Left lung (tissue), 10 donors: ENCODE data around the gene AP5Z1. TPM values are rescaled to one million over a fixed set of nuclear protein-coding genes. Genes with fewer than 3 reads are reported as not detected.

Source experiments
- ATAC-seq: fragments of 200-7000 bp; cut with Tn5 transposase; one replicate; pipeline ENCODE4 v1.9.1; 2020; ENCODE audit warnings: moderate library complexity
- DNase-seq, 4 donors: peaks; one replicate each; pipeline ENCODE4 v3.0.0-alpha.2; 2013 to 2020
- H3K27ac ChIP-seq, 2 donors: fragments of 200-600 bp; sonication (generic) in 1 of 2; one replicate each; pipeline versions ENCODE4 v1.5.0 to v1.8.0; 2020 to 2021
- H3K27me3 ChIP-seq, 2 donors: fragments of 200-600 bp; sonication (generic) in 1 of 2; one replicate each; pipeline versions ENCODE4 v1.5.0 to v1.8.0; 2020 to 2021
- H3K36me3 ChIP-seq, 2 donors: fragments of 200-600 bp; sonication (generic) in 1 of 2; one replicate each; pipeline versions ENCODE4 v1.5.0 to v1.8.0; 2020 to 2021
- H3K4me1 ChIP-seq, 2 donors: fragments of 200-600 bp; one replicate each; pipeline ENCODE4 v1.8.0; 2021
- H3K4me3 ChIP-seq, 2 donors: fragments of 200-600 bp; sonication (generic) in 1 of 2; one replicate each; pipeline versions ENCODE4 v1.5.0 to v1.8.0; 2020 to 2021; ENCODE audit warnings: mild to moderate bottlenecking in 1 of 2
- H3K9me3 ChIP-seq, 2 donors: fragments of 200-600 bp; sonication (generic) in 1 of 2; one replicate each; pipeline versions ENCODE4 v1.5.0 to v1.8.0; 2020 to 2021
- intact Hi-C, 2 donors: fragments of 100-400 bp; cut with DNase I; formaldehyde crosslinking; loops; one replicate each; pipeline versions ENCODE4 v1.11.2 to v1.14.2; 2022
- polyA plus RNA-seq, 6 donors: library from polyadenylated mRNA; unstranded; fragments of 120-200 nt; gene quantifications; one replicate each; pipeline ENCODE4 v1.2.1, GENCODE V29; 2013; ENCODE audit not compliant: insufficient read length in 6 of 6
- total RNA-seq, 2 donors: library from RNA; stranded (reverse); fragmentation: NEBNext Ultra II Directional; extraction: Animal tissue kit (Norgen Biotek cat#: 25700); gene quantifications; one replicate each; pipeline ENCODE4 v1.2.1, GENCODE V29; 2021
- TF ChIP-seq, protein P1 (sequence below), 2 donors: fragments of 200-600 bp; sonication (generic) in 1 of 2; IDR thresholded peaks; one replicate each; pipeline versions ENCODE4 v1.5.0 to v1.8.0; 2021; ENCODE audit warnings: antibody characterized with exemption in 2 of 2
- donor health status: DM: no; HTN: yes; CAD: no.
- donor health status: DM: no; HTN: no; CAD: no.

The AP5Z1 gene
- total and polyA plus RNA-seq, 8 donors: 16.9 to 49.5 (median 22.5) TPM

DNA sequence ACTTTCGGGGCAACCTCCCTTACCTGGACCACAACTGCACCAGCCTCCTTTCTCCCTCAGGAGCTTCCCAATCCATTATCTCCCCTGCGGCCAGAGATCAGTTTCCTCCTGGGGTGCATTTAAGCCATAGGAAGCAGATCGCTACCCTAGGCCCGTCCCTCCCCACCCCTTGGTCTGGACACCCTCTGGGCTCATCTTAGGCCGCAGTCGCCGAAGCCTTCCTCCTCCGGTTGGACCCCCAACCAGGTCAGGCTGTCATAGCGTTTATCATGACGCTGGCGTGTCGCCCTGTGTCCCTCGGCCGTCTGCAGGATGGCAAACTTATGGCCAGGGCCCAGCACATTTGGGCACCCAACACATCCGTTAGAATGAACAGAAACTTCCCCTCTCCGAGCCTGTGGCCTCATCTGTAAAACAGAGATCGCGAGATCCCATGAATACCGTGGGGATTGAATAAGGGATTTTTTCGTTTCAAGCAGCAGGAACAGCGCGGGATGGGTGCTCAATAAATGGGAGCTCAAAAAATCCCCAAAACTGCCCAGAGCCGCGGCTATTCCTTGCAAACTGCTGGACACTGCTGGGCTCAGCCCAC, 669 bp upstream of the AP5Z1 start:
- Histone ChIP-seq H3K4me1 (peaks cover 17 to 34% of the 10 kb centered on the region in 2 donors), H3K9me3 (no peaks in the 10 kb centered on the region), H3K4me3 (peak overlapping the region; percentile 87 to 92), H3K36me3 (peaks cover 0 to 11% of the 10 kb centered on the region in 2 donors), H3K27ac (peak overlapping the region; percentile 99), H3K27me3 (no peaks in the 10 kb centered on the region)
- intact Hi-C loops: no loop called here
- ATAC-seq: peak; percentile 51
- TF ChIP-seq, protein P1, sequence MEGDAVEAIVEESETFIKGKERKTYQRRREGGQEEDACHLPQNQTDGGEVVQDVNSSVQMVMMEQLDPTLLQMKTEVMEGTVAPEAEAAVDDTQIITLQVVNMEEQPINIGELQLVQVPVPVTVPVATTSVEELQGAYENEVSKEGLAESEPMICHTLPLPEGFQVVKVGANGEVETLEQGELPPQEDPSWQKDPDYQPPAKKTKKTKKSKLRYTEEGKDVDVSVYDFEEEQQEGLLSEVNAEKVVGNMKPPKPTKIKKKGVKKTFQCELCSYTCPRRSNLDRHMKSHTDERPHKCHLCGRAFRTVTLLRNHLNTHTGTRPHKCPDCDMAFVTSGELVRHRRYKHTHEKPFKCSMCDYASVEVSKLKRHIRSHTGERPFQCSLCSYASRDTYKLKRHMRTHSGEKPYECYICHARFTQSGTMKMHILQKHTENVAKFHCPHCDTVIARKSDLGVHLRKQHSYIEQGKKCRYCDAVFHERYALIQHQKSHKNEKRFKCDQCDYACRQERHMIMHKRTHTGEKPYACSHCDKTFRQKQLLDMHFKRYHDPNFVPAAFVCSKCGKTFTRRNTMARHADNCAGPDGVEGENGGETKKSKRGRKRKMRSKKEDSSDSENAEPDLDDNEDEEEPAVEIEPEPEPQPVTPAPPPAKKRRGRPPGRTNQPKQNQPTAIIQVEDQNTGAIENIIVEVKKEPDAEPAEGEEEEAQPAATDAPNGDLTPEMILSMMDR (IDR thresholded peaks at IDR 0.05): no peak
- peak in 3 of 4 donors; percentile 56 to 84 (median 65) for DNase-seq

DNA sequence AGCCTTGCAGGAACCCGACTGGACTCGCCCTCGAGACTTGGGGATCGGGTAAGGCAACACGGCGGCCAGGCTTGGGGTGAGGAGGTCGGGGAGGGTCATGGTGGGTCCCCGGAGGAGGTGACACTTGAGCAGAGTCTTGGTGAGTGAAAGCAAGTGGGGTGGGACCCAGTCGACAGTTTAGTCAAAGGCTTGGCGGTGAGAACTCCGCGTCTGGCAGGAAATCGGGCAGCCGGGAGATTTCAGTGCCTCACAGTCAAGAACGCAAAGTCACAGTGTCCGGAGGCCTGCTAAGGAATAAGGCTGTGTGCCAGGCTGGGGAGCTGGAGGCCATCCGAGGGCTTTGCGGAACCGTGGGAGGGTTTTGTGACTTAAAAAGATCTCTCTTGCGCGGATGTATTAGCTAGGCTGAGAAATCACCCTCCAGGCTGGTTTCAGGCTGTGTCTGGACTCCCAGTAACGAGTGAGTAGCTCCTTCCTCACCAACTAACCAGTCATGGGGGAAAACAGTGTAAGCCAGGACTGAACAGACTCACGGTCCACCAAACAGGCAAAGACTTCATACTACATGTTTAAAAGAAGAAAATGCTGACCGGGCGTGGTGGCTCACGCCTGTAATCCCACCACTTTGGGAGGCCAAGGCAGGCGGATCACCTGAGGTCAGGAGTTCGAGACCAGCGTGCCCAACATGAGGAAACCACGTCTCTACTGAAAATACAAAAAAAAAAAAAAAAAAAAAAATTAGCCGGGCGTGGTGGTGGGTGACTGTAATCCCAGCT, 613 bp downstream of the AP5Z1 start:
- peaks cover 14 to 34% of the 10 kb centered on the region in 2 donors for H3K4me1 ChIP-seq
- DNase-seq (peak in 1 of 4 donors; percentile 26), ATAC-seq (peak; percentile 37)
- H3K27ac ChIP-seq: peak overlapping the region; percentile 99
- TF ChIP-seq, protein P1 (IDR thresholded peaks at IDR 0.05): no peak
- peaks cover 0 to 23% of the 10 kb centered on the region in 2 donors for H3K36me3 ChIP-seq
- H3K27me3 ChIP-seq: no peaks in the 10 kb centered on the region
- H3K9me3 ChIP-seq: no peaks in the 10 kb centered on the region
- intact Hi-C loops: no loop called here
- H3K4me3 ChIP-seq: peak overlapping the region; percentile 87 to 92

DNA sequence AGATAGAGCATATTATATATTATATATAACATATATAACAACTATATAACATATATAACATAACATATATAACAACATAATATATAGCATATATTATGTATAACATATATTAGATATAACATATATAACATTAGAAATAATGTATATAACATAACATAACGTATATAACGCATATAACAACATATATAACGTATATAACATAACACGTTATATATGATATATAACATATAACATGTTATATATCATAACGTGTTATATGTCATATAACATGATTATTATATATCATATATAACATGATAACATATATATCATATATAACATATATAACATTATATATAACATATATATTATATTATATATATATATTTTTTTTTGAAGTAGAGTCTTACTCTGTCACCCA, 3.7 kb downstream of the AP5Z1 start:
- peaks cover 0 to 54% of the 10 kb centered on the region in 2 donors for H3K36me3 ChIP-seq
- TF ChIP-seq, protein P1 (IDR thresholded peaks at IDR 0.05): no peak
- no peak for ATAC-seq

DNA sequence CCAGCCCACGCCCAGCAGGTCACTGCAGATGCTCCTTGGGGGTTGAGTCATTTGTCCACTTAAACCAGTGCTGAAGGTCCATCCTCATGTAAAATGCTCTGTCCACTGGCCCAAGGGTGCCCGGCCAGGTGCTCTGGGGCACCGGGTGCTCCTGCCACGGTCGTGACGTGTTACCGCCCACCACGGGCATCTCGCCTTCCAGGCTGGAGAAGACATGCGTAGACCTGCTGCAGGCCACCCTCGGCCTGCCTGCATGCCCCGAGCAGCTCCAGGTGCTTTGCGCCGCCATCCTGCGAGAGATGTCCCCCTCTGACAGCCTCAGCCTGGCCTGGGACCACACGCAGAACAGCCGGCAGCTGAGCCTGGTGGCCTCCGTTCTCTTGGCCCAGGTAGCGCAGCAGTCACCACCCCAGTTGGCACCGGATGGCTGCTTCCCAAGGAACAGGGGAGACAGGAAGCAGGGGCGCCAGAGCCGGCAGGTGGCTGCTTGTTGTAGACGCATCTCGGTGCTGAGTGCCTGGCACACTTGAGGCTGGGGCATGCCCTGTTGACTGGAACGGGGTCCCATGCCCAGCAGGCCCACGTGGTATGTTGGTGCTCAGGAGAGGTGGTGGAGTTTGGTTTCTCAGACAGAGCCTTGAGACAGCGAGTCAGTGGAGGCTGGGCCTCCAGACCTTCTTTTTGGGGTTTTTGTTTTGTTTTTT, 6.1 kb downstream of the AP5Z1 start:
- Histone ChIP-seq H3K27ac (no peak overlapping the region), H3K9me3 (no peaks in the 10 kb centered on the region), H3K27me3 (no peaks in the 10 kb centered on the region), H3K4me1 (peaks cover 5 to 20% of the 10 kb centered on the region in 2 donors), H3K36me3 (peaks cover 0 to 78% of the 10 kb centered on the region in 2 donors), H3K4me3 (no peak overlapping the region)
- ATAC-seq: no peak
- TF ChIP-seq, protein P1 (IDR thresholded peaks at IDR 0.05): no peak
- peak in 1 of 4 donors; percentile 77 for DNase-seq
- intact Hi-C loops: no loop called here

More for the DNA sequence above, 3.7 kb downstream of the AP5Z1 start:
- DNase-seq: no peak
- peaks cover 14 to 33% of the 10 kb centered on the region in 2 donors for H3K4me1 ChIP-seq
- no peaks in the 10 kb centered on the region for H3K27me3 ChIP-seq
- no peak overlapping the region for H3K27ac ChIP-seq
- no peaks in the 10 kb centered on the region for H3K9me3 ChIP-seq
- no peak overlapping the region for H3K4me3 ChIP-seq
- intact Hi-C loops: no loop called here
